K562 treated with DMSO at 1 percent for 4 hours (cell line): ENCODE data around the gene GOLGA6B. TPM values are rescaled to one million over a fixed set of nuclear protein-coding genes. Genes with fewer than 3 reads are reported as not detected.

ENCODE experiments used
- total RNA-seq: library from RNA; unstranded; fragments of 300-600 nt; gene quantifications from 2 replicates; pipeline ENCODE4 v1.2.3, GENCODE V29; 2022; ENCODE audit not compliant: insufficient read depth

The GOLGA6B gene
- not detected in 2 replicates for total RNA-seq

GRCh38 chr15:72654397-72654796, at the start of gene GOLGA6B:
GOLGA6B (plus strand) TSS chr15:72654697; CDS start chr15:72654738, 41 bp downstream.

GRCh38 chr15:72685925-72686794, 31.7 kb downstream of the GOLGA6B start, which contains the start of the genes BBS4 and HIGD2B:
BBS4 (plus strand) TSS chr15:72686207; CDS start chr15:72686228, 21 bp downstream.
HIGD2B (minus strand) TSS chr15:72686182; CDS start chr15:72676374, 9,808 bp downstream.

Other genes with a start within 250 kb of the GOLGA6B start
- 20.0 and 40.7 TPM in 2 replicates for gene ARIH1, start 180.4 kb upstream of the GOLGA6B start, total RNA-seq
- gene HIGD2B, start 31.5 kb downstream of the GOLGA6B start, total RNA-seq: not detected in 2 replicates
- 26.4 and 35.5 TPM in 2 replicates for gene BBS4, start 31.5 kb downstream of the GOLGA6B start, total RNA-seq
- gene ADPGK, start 129.1 kb downstream of the GOLGA6B start, total RNA-seq: 45.5 and 49.9 TPM in 2 replicates